Tibial nerve (tissue), 4 donors: ENCODE results near the gene ERC2.

ENCODE experiments used
- EP300 ChIP-seq, 2 donors: sonication (generic); formaldehyde crosslinking; IDR thresholded peaks; one replicate each; pipeline ENCODE4 v1.6.1; 2017; ENCODE audit warnings: antibody characterized with exemption in 2 of 2, mild to moderate bottlenecking in 1 of 2
- POLR2A ChIP-seq, 2 donors: fragments of 450-650 bp; IDR thresholded peaks; one replicate each; pipeline ENCODE4 v1.6.1; 2017; ENCODE audit warnings: antibody characterized with exemption in 2 of 2, mild to moderate bottlenecking in 2 of 2, moderate library complexity in 2 of 2
- TF ChIP-seq, protein P1 (sequence below), 5 experiments: fragments of 200-600 bp in 3 of 5; fragments of 450-650 bp in 2 of 5; sonication (generic) in 3 of 5; IDR thresholded peaks; one replicate each; pipeline ENCODE4 v1.5.1; 2016 to 2019; ENCODE audit warnings: antibody characterized with exemption in 5 of 5, mild to moderate bottlenecking in 3 of 5, moderate library complexity in 2 of 5

DNA sequence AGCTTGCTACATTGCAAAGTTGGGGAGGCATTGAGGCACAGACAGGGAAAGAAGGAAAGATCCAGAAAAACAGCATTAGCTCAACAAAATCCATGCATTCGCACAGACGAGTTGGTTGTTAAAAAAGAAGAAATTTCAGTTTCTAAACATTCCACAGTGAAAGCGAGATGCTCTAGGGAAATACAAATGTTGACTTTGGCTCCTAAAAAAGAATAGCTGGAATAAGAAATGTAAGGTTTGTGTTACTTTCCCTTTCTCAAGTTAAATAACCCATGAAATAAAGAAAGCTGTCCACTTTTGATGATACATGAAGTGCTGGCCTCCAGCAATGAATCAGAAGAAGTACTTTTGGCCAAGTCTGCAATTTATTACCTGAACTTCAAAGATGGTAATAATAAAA, 465.1 kb downstream of the ERC2 start:
- TF ChIP-seq, protein P1, sequence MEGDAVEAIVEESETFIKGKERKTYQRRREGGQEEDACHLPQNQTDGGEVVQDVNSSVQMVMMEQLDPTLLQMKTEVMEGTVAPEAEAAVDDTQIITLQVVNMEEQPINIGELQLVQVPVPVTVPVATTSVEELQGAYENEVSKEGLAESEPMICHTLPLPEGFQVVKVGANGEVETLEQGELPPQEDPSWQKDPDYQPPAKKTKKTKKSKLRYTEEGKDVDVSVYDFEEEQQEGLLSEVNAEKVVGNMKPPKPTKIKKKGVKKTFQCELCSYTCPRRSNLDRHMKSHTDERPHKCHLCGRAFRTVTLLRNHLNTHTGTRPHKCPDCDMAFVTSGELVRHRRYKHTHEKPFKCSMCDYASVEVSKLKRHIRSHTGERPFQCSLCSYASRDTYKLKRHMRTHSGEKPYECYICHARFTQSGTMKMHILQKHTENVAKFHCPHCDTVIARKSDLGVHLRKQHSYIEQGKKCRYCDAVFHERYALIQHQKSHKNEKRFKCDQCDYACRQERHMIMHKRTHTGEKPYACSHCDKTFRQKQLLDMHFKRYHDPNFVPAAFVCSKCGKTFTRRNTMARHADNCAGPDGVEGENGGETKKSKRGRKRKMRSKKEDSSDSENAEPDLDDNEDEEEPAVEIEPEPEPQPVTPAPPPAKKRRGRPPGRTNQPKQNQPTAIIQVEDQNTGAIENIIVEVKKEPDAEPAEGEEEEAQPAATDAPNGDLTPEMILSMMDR (IDR thresholded peaks at IDR 0.05) = no peak
- TF ChIP-seq POLR2A (IDR thresholded peaks at IDR 0.05) = no peak
- no peak for TF ChIP-seq EP300 (IDR thresholded peaks at IDR 0.05)
